GM19324 (cell line): ENCODE data around the gene HAGHL.
A peak's percentile ranks its signal among the peaks of the same experiment; 100 is the strongest.
"Not testable (repeated sequence)": the region's sequence is repeated elsewhere in the genome, so short reads cannot be mapped to it uniquely, and the experiment has no call there.

Experiments
- ATAC-seq: cut with Tn5 transposase; IDR thresholded peaks from one replicate; pipeline ENCODE4 v1.9.1; 2021; ENCODE audit warnings: mild to moderate bottlenecking, moderate library complexity; ENCODE audit not compliant: unreplicated experiment, low FRiP score

Gene HAGHL

GRCh38 chr16:706189-707061 lies 20.5 kb upstream of the HAGHL start:
- ATAC-seq = no peak

GRCh38 chr16:707062-707538 lies 19.8 kb upstream of the HAGHL start:
- no peak for ATAC-seq

DNA sequence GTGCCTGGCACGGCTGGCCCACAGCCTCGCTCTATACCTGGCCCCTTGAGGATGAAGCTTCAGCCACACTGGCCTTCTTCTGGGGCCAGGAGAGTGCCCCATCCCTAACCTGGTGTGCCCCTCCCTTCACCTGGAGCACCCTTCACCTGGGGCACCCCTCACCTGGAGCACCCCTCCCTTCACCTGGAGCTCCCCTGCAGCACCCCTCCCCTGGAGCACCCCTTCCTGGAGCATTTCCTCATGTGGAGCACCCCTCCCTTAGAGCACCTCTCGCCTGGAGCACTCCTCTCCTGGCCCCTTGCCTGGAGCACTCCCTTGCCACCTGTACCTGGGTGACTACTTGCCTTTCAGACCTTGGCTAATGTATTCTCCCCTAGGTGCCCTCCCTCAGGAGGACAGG lies 18.9 kb upstream of the HAGHL start:
- no peak for ATAC-seq

DNA sequence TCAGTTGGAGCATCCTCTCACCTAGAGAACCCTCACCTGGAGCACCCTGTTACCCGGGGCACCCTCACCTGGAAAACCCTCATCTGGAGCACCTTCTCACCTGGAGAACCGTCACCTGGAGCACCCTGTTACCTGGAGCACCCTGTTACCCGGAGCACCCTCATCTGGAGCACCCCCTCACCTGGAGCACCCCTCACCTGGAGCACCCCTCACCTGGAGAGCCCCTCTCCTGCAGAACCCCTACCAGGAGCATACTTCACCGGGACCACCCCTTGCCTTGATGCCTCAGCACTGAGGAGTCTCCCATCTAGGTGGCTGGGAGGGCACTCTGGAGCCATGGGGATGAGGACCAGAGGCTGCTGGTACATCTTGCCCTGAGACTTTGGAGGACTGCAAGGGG lies 17.9 kb upstream of the HAGHL start:
- no peak for ATAC-seq

GRCh38 chr16:709566-710499 lies 17.1 kb upstream of the HAGHL start:
- no peak for ATAC-seq

GRCh38 chr16:710500-711075 lies 16.3 kb upstream of the HAGHL start:
- no peak for ATAC-seq

DNA sequence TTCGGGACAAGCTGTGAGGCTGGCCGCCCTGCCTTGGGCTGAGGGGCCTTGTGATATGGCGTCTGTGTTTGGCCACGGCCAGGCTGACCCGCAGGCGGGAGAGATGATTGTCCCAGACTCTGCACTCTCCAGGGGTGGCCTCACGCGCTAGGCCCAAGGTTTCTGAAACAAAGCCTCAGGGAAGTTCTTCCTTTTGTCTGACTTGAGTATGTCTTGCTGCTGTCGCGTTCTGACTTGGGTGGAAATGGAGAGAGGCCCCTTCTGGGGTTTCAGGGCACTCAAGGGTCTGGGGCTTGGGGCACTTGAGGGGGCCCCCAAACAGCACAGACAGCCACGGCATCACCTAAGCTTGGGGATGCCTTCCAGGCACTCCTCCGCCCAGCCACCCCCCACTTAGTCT lies 15.8 kb upstream of the HAGHL start:
- ATAC-seq = no peak

- ATAC-seq = no peak
Measured at GRCh38 chr16:711548-712320, 15.2 kb upstream of the HAGHL start.

DNA sequence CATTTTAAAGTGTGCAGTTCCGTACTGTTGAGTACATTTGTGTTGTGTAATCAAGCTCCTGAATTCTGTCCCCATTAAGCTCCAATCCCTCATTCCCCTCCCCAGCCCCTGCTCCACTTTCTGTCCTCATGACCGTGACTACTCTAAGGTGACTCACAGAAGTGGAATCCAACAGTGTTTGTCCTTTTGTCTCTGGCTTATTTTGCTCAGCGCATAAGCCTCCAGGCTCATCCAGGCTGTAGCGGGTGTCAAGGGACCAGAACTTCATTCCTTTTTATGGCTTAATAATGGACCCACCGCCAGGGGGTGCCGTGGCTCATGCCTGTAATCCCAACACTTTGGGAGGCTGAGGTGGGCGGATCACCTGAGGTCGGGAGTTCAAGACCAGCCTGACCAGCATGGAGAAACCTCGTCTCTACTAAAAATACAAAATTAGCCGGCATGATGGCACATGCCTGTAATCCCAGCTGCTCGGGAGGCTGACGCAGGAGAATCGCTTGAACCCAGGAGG lies 14.1 kb upstream of the HAGHL start:
- not testable (repeated sequence) for ATAC-seq

DNA sequence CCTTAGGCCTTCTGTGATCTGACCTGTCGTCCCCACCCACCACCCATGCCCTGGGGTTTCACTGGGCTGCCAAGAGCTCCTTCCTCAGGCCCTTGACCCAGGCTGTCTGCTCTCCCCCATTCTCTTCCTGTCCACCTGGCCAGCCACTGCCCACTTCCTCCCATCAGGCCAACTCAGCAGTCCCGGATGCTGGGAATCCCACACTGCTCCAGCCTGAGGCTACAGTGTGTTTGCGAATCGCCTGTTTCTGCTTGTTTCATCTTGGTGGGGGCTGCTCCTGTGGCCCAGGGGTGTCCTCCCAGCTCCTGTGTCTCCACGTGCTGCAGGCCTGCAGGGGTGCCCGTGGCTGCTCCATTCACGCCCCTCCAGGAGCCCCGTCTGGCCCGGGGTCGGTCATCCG lies 12.8 kb upstream of the HAGHL start:
- no peak for ATAC-seq

GRCh38 chr16:714558-715476 lies 12.1 kb upstream of the HAGHL start, which contains the start of gene METRN:
Gene METRN, plus strand, starts transcription at chr16:715118. Its CDS starts 172 bp downstream, at chr16:715290.
- ATAC-seq = peak; percentile 76

GRCh38 chr16:715477-716199 lies 11.3 kb upstream of the HAGHL start:
- ATAC-seq = peak; percentile 24

GRCh38 chr16:716200-716568 lies 10.7 kb upstream of the HAGHL start:
- no peak for ATAC-seq

DNA sequence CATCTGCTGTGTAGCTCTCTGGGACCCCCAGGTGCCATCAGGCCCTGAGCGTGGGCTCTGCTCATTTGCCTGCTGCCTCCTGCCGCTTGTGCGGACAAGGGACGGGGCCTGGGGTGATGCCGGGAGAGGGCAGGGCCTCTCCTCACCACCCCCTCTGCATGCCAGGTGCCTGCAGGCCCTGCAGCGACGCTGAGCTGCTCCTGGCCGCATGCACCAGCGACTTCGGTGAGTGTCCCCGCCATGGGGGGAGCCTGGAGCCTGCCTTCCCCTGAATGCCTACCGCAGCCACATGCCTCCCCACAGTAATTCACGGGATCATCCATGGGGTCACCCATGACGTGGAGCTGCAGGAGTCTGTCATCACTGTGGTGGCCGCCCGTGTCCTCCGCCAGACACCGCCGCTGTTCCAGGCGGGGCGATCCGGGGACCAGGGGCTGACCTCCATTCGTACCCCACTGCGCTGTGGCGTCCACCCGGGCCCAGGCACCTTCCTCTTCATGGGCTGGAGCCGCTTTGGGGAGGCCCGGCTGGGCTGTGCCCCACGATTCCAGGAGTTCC lies 10.1 kb upstream of the HAGHL start:
- ATAC-seq = no peak

- no peak for ATAC-seq
Measured at GRCh38 chr16:717450-718245, 9.3 kb upstream of the HAGHL start.

DNA sequence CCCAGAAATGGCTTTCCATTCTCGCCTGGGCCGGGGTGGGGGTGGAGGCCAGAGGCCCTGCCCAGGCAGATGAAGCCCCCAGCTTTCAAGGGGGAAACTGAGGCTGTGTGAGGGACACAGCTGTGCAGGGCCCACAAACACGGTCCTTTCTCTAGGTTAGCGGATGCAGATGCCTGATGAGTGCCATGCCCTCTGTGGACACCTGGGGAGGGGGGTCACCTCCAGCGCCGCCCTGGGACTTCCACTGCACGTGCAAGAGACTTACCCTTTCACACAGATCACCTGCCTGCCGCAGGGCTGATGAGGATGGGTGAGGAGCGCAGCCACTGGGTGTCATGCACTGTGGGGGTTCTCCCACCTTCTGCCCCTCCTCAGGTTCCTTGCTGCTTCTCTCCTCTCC lies 8.5 kb upstream of the HAGHL start:
- no peak for ATAC-seq

- ATAC-seq = no peak
Measured at GRCh38 chr16:718922-719321, 8.0 kb upstream of the HAGHL start.
